Fibroblast of pulmonary artery (primary cell): ENCODE data around the gene CENPP.

Experiments used
- DNase-seq: peaks from one replicate; pipeline ENCODE4 v3.0.0-alpha.2; 2010; ENCODE audit warnings: low read depth
- H3K4me3 ChIP-seq: replicated peaks from 2 replicates; pipeline ENCODE4 v1.5.1; 2011; ENCODE audit warnings: low read depth, mild to moderate bottlenecking, control low read depth, low read length, moderate library complexity
- TF ChIP-seq, protein P1 (sequence below): IDR thresholded peaks from 2 replicates; pipeline ENCODE4 v1.5.1; 2011; ENCODE audit warnings: mild to moderate bottlenecking, control low read depth, low read length, inconsistent platforms; ENCODE audit errors: missing control alignments

CENPP gene

DNA sequence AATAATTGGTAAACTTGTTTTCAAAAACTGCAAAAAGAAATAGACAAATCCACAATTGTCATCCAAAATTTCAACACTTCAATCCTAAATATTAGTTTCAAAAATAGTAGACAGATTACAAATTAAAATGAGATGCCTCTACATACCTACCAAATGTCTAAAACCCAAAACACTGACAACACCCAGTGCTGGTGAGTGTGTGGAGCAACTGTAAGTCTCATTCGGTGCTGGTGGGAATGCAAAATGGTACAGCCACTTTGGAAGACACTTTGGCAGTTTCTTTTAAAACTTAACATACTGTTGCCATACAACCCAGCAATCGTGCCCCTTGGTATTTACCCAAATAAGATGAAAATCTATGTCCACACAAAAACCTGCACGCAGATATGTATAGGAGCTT is 203.4 kb downstream of the CENPP start:
- no peak overlapping the region for H3K4me3 ChIP-seq

DNA sequence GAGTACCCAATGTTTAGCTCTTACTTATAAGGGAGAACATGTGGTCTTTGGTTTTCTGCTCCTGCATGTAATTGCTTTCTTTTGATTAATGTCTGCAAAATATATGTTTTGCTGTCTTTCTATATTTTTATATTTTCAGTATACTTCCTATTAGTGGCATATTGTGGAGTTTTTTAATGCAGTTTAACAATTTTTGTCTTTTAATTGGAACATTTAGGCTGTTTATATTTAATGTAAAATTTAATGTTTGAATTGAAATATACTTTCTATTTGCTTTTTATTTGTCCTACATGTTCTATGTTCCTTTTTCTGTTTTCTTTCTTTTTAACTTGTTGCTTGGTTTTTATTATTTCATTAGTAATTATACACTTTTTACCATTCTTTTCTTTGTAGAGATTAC is 205.1 kb downstream of the CENPP start:
- no peak overlapping the region for H3K4me3 ChIP-seq
- no peak for DNase-seq
- TF ChIP-seq, protein P1, sequence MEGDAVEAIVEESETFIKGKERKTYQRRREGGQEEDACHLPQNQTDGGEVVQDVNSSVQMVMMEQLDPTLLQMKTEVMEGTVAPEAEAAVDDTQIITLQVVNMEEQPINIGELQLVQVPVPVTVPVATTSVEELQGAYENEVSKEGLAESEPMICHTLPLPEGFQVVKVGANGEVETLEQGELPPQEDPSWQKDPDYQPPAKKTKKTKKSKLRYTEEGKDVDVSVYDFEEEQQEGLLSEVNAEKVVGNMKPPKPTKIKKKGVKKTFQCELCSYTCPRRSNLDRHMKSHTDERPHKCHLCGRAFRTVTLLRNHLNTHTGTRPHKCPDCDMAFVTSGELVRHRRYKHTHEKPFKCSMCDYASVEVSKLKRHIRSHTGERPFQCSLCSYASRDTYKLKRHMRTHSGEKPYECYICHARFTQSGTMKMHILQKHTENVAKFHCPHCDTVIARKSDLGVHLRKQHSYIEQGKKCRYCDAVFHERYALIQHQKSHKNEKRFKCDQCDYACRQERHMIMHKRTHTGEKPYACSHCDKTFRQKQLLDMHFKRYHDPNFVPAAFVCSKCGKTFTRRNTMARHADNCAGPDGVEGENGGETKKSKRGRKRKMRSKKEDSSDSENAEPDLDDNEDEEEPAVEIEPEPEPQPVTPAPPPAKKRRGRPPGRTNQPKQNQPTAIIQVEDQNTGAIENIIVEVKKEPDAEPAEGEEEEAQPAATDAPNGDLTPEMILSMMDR, result no peak

More for the DNA sequence above, 203.4 kb downstream of the CENPP start:
- no peak for DNase-seq
- TF ChIP-seq, protein P1, result no peak

DNA sequence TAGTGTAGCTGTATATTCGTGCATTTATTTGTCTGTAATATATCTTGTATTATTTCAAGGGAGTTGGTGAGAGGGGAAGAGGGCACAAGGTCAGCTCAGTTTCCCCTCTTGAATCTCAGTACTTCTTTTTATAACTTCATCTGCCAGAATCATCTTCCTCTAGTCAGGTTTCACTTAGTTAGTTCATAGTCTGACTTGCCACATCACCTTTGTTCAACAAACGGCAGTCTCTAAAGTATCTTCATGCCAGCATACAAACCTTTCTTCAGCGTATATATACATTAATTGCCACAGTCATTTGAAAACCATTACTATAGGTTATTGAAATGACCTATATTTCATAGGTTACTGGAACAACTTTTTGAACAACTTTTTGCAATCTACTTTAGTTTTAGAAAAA is 208.5 kb downstream of the CENPP start:
- H3K4me3 ChIP-seq, result no peak overlapping the region
- no peak for DNase-seq
- TF ChIP-seq, protein P1, result no peak

DNA sequence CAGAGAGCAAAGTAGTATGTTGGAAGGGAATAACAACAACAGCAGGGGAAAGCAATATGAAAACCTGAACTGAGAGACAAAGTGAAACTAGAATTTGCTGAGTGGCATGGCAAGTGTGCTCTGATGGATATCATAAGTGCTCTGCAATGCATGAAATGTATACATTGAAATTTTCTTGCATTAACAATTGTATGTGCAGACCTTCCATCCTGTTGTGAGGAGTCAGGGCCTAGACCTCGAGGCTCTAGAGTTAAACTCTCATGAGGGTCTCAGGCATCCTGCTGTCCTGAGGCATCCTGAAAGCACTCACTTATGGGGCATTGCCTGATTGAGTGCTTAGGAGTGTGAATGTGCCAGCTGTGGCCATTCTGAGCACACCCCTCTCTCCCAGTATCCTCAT is 208.9 kb downstream of the CENPP start:
- TF ChIP-seq, protein P1, result no peak
- peak overlapping the region; percentile 1 for H3K4me3 ChIP-seq
- no peak for DNase-seq

DNA sequence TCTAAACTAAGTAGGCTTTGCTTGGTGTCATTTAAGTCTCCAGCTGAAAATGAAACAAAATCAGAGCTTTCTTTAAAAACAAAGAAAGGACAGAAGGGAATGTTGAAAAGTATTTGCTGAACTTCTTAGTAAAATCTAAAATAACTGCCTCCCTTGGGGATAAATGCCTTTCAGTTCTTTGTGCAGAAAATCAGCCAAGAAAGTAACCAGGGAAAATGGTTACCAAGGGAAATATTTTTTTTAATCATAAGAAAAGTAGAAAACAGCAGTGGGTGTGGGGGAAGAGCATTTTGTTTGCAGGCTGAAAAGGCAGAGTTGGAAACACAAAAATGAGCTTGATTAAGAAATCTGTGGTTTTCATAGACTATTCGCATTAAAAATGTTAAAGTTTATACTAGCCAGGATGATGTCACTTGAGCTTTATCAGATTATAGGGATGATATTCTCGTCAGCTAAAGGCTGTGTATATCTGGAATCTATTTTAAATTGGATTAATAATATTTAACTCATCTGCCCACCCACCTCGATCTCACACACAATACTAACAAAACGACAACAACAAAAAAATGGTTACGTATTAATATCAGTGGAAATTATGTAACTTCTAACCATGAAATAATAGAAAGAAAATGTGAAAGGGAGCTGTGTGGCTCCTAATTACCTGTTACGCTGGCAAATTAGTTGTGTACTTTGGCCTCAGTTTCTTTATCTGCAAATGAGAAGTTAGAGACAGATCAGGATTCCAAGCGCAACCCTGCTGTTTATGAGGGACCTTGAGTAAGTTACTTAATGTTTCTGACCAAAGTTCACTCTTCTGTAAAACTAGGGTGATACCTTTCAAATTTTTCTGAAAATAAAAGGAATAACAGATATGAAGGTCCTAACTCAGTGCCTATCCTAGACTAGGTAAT is 210.4 kb downstream of the CENPP start, which contains the start of gene ECM2:
Gene ECM2, minus strand, starts transcription at position 51 of the 911 bp plus-strand sequence. CDS start 13,124 bp downstream, outside the sequence.
- TF ChIP-seq, protein P1, result no peak
- peak within 1 kb of the TSS; percentile 46 for H3K4me3 ChIP-seq
- peak; percentile 74 for DNase-seq

DNA sequence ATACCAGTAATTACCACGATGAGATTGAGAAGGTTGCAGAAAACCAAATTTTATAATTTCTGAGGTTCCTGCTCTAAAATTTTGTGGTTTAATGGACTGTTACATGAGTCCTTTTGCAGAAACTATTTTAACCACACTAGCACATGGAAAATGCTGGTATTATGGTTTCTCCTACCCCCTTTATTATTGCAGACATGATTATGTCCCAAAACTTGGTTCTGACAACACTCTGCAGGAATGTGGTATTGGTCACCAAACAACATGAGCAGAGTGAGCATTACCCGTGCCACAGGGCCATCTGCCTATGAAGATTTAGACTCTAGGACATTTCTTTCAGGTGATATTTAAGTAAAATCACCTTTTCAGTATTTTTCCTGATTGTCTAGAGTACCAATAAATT is 212.8 kb downstream of the CENPP start:
- TF ChIP-seq, protein P1, result no peak
- H3K4me3 ChIP-seq, result no peak overlapping the region
- DNase-seq, result peak; percentile 16
